Left ventricle myocardium inferior (tissue), 1 donor: Measurements from ENCODE around the gene LRRC25. TPM values are rescaled to one million over a fixed set of nuclear protein-coding genes. Genes with fewer than 3 reads are reported as not detected.

Source experiments
- DNase-seq: peaks from one replicate; pipeline ENCODE4 v3.0.0-alpha.2; 2020
- H3K27ac ChIP-seq: fragments of 200-600 bp; replicated peaks from 2 replicates; pipeline ENCODE4 v1.8.0; 2021
- H3K27me3 ChIP-seq: fragments of 200-600 bp; 2 replicates; pipeline ENCODE4 v1.8.0; 2021; ENCODE audit warnings: low read depth
- H3K36me3 ChIP-seq: fragments of 200-600 bp; 2 replicates; pipeline ENCODE4 v1.8.0; 2021
- H3K4me1 ChIP-seq: fragments of 200-600 bp; 2 replicates; pipeline ENCODE4 v1.8.0; 2021
- H3K4me3 ChIP-seq: fragments of 200-600 bp; 2 replicates; pipeline ENCODE4 v1.8.0; 2021; ENCODE audit warnings: mild to moderate bottlenecking, moderate library complexity
- H3K9me3 ChIP-seq: fragments of 200-600 bp; replicated peaks from 2 replicates; pipeline ENCODE4 v1.8.0; 2021
- CTCF ChIP-seq: fragments of 200-600 bp; IDR thresholded peaks from 2 replicates; pipeline ENCODE4 v1.8.0; 2021; ENCODE audit warnings: antibody characterized with exemption, mild to moderate bottlenecking, borderline replicate concordance
- intact Hi-C: fragments of 100-400 bp; cut with micrococcal nuclease; formaldehyde crosslinking; loops from one replicate; pipeline ENCODE4 v1.11.0; 2022
- total RNA-seq: library from RNA; stranded (reverse); fragmentation: NEBNext Ultra II Directional; extraction: Animal tissue kit (Norgen Biotek cat#: 25700); gene quantifications from one replicate; pipeline ENCODE4 v1.2.1, GENCODE V29; 2021
- donor health status: DM: no; HTN: yes; CAD: no; lungs with severe emphysema.

The LRRC25 gene
- total RNA-seq, 1 donor from 2014 or later, result 2.4 TPM

DNA sequence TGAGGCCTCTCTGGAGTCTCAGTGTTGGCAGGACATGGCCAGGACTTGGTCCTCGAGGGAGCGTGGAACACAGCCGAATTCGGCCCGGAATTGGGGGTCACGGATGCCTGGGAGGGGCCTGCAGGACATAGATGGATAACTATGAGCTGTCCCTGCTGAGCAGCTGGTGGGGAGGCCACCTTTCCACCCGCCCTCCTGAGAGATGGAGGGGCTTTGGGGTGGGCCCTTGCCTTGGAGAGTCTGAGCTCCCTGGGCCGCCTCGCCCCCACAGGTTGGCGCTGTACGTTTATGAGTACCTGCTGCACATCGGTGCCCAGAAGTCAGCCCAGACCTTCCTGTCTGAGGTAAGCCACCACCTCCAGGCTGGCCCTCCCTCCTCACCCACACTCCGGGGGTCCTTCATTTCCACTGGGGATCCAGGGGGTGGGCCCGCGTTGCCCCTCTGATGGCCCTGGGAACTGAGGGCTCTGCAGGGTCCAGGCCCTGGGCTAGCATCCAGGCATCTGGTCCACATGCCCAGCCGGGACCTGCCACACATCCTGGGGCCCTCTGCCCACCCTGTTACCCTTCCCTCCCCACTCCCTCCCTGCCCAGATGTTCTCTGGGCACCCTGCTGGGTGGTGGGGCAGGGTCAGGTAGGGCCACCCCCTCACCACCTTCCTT, 29.8 kb upstream of the LRRC25 start:
- Histone ChIP-seq H3K4me1 (peaks cover 73% of the 10 kb centered on the region), H3K27ac (peak overlapping the region; percentile 78), H3K36me3 (no peaks in the 10 kb centered on the region), H3K4me3 (no peak overlapping the region), H3K27me3 (no peaks in the 10 kb centered on the region), H3K9me3 (no peaks in the 10 kb centered on the region)
- no peak for TF ChIP-seq CTCF
- no peak for DNase-seq
- intact Hi-C loops, result no loop called here

- Histone ChIP-seq H3K4me3 (peak overlapping the region; percentile 8), H3K27me3 (no peaks in the 10 kb centered on the region), H3K9me3 (no peaks in the 10 kb centered on the region), H3K4me1 (peaks cover 78% of the 10 kb centered on the region), H3K27ac (peak overlapping the region; percentile 78), H3K36me3 (no peaks in the 10 kb centered on the region)
- no peak for TF ChIP-seq CTCF
- intact Hi-C loops, result no loop called here
- DNase-seq, result no peak
Measured at GRCh38 chr19:18426416-18426767, 29.0 kb upstream of the LRRC25 start.

GRCh38 chr19:18425515-18426415, 28.3 kb upstream of the LRRC25 start:
- no peaks in the 10 kb centered on the region for H3K36me3 ChIP-seq
- intact Hi-C loops, result no loop called here
- H3K27ac ChIP-seq, result peak overlapping the region; percentile 78
- peak; percentile 78 for DNase-seq
- H3K9me3 ChIP-seq, result no peaks in the 10 kb centered on the region
- no peaks in the 10 kb centered on the region for H3K27me3 ChIP-seq
- TF ChIP-seq CTCF, result peak; percentile 37
- H3K4me1 ChIP-seq, result peaks cover 85% of the 10 kb centered on the region
- H3K4me3 ChIP-seq, result peak overlapping the region; percentile 8

GRCh38 chr19:18424890-18425514, 27.6 kb upstream of the LRRC25 start:
- no peak for DNase-seq
- Histone ChIP-seq H3K4me3 (no peak overlapping the region), H3K27me3 (no peaks in the 10 kb centered on the region), H3K9me3 (no peaks in the 10 kb centered on the region), H3K36me3 (no peaks in the 10 kb centered on the region), H3K4me1 (peaks cover 89% of the 10 kb centered on the region), H3K27ac (peak overlapping the region; percentile 78)
- intact Hi-C loops, result no loop called here
- no peak for TF ChIP-seq CTCF

GRCh38 chr19:18424122-18424889, 26.9 kb upstream of the LRRC25 start:
- Histone ChIP-seq H3K9me3 (no peaks in the 10 kb centered on the region), H3K27me3 (no peaks in the 10 kb centered on the region), H3K36me3 (no peaks in the 10 kb centered on the region), H3K27ac (no peak overlapping the region), H3K4me3 (no peak overlapping the region), H3K4me1 (peaks cover 86% of the 10 kb centered on the region)
- no peak for TF ChIP-seq CTCF
- DNase-seq, result no peak
- intact Hi-C loops, result no loop called here
